HG03521 (cell line): ENCODE data around the gene GPHN.

ENCODE experiments used
- ATAC-seq: cut with Tn5 transposase; IDR thresholded peaks from one replicate; pipeline ENCODE4 v1.9.1; 2021; ENCODE audit warnings: mild to moderate bottlenecking, moderate library complexity; ENCODE audit not compliant: unreplicated experiment

GPHN gene

GRCh38 chr14:66596241-66596985 is 88.5 kb downstream of the GPHN start:
- ATAC-seq, result no peak

- no peak for ATAC-seq
These were observed 92.5 kb downstream of the GPHN start for GRCh38 chr14:66600416-66600815.

DNA sequence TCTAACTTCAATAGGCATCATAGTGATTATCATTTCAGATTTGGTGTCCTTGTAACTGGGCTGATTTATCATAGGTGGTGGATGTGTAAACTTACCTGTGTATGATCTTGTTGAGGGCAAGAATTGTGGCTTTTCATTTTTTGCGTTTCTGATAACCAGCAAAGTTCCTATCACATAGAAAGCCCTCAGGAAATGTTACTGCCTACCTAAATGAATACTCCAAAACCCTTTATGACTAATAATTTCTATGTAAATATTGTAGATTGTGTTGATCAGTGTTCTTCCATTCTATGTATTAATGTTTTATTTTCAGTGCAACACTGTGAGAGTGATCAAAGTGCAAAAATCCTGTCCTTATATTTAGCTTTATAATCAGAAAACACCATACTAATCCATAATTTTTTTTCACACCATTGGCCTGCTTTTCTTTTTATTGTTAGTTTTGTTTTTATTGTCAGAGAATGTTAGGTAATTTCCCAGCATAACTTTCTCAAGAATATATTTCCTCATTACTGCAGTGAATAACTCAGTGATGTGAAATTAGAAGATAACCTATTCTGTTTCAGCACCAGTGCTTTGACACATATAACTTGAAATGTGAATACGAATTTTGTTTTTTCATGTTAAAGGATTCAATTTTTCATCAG is 94.1 kb downstream of the GPHN start:
- no peak for ATAC-seq

DNA sequence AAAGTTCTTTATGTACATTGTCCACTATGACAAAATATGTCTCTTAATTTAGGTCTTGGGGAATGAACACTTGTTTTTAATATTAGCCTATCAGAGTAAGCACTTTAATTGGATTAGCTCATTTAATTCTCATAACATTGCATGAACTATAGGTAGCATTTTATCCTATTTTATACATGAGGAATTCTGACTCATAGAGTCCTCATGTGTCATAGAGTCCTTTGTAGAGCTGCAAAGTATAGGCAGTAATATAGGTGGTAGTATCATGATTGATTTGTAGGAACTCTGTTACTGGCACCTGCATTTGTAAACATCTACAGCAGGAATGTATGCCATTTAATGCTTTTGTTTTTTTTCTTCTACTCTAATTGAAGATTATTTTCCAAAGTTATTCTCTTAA is 96.0 kb downstream of the GPHN start:
- ATAC-seq, result no peak

DNA sequence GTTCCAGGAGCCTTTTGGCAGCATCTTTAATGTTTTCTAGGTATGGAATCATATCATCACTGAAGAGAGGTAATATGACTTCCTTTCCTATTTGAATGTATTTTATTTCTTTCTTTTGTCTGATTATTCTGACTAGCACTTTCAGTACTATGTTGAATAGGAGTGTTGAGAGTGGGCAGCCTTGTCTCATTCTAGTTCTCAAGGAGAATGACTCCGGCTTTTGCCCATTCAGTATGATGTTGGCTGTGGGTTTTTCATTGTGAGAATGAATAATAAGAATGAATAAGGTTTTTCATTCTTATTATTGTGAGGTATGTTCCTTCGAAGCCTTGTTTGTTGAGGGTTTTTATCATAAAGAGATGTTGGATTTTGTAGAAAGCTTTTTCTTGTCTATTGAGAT is 98.9 kb downstream of the GPHN start:
- no peak for ATAC-seq

GRCh38 chr14:66610154-66610563 is 102.2 kb downstream of the GPHN start:
- ATAC-seq, result no peak

DNA sequence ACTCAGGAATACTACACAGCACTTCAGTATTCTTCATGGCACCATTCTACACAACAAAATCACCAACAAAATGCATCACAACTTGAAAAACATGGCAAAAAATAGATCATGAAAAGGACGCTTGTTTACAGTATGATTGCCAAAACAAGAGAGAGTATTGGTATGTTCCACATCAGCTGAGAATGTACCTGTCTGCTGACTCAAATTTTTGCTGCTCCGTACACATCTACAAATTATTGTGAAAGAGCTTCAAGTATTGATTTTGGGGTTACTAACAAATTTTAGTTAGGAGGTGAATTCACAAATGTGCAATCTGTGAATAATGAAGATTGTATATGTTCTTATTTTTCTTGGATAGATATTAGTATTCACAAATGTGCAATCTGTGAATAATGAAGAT is 105.4 kb downstream of the GPHN start:
- ATAC-seq, result no peak

DNA sequence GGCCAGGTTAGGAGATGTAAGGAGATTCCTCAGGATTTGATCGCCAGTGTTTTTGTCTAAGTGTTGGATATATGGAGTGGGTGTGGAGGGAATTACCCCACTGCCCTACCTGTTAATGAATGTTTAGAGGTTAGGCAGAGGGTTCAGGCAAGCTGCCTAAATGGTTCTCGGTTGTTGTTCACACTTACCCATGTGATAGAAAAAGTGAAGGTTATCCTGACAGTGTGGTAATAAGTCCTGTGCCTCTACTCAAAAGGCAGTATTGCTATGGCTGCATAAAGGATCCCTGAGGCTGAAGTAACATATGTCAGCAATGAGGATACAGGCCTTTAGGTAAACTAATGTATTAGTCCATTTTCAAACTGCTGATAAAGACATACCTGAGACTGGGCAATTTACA is 112.0 kb downstream of the GPHN start:
- ATAC-seq, result no peak

DNA sequence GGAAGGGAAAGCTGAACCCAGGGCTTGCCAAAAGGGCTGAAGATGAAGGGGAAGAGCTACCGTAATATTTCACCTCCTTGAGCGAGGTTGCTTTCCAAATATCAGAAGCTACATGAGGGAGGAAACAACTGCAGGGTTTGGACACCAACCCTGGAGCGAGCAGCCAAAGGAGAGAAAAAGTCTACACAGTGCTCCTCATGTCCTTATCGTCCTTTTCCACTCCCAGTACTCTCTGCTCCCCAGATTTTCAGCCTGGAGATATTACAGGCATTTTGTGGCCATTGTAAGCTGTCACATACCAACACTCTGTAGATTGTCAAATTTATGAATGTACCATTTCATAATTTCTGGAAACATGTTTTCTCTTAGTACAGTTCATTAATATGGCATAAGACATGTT is 115.9 kb downstream of the GPHN start:
- no peak for ATAC-seq

GRCh38 chr14:66624336-66624937 is 116.5 kb downstream of the GPHN start:
- peak; percentile 73 for ATAC-seq

GRCh38 chr14:66628636-66629035 is 120.7 kb downstream of the GPHN start:
- no peak for ATAC-seq

GRCh38 chr14:66629499-66629898 is 121.6 kb downstream of the GPHN start:
- ATAC-seq, result no peak

- ATAC-seq, result no peak
These were observed 126.9 kb downstream of the GPHN start for GRCh38 chr14:66634876-66635275.

DNA sequence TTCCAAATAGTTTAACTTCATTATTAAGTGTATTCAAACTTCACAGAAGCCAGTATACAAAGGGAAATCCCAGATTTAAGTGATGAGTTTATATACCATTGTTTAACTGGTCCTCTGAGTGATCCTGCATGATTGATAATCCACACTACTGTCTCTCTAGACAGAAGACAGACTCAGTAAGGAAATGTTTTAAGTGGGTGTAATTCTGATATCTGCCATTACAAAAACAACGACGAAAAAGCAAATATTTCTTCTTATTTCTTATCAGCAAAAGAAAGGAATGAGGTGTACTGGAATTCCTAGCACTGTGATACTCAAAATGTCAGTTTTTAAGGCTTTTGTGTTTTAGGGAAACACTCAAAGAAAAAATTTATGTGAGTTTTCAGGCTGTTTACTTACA is 127.5 kb downstream of the GPHN start:
- no peak for ATAC-seq

DNA sequence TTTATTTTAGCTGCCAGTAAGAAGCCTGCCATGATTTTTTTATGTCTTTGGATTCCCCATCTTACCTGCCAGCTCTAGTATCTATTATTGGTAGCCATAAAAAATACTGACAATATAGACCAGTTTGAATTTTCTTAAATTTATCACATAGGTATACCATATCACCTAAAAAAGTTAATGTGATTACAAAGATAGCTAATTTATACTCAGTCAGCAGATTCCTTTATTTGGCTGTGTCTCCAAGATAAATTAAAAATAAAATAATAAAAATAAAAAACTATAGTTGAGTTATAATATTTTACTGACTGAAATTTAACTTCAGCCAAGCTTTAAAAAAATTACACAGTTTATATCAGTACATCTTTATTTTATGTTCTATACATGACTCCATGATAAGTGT is 128.3 kb downstream of the GPHN start:
- ATAC-seq, result no peak

- ATAC-seq, result no peak
These were observed 130.7 kb downstream of the GPHN start for GRCh38 chr14:66638689-66639088.

DNA sequence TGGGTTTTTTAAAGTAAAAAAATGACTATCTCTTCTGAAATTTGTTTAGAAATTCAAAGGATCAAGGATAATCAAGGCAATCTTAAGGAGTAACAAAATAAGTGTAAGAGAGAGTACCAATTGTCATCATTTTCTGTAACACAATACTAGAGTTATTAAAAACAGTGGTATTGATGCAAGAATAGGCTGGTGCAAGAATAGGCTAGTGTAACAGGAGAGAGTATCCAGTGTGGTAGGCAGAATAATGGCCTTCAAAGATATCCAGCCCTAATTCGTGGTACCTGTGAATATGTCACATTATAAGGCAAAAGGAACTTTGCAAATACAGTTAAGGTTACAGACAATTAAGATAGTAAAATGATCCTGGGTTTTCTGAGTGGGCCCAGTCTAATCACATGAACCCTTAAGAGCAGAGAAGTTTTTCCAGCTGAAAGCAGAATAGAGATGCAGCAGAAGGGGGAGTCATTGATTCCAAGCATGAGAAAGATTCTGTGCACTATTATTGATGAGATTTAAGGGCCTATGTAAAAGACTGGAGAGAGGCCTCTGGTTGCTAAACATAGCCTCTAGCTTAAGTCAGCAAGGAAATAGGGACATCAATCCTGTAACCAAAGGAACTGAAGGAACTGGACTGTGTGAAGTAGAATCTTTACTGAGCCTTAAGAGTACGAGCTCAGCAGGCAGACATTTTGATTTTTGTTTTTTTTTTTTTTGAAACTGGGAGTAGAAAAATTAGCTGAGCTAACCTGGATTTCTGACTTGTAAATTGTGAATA is 134.1 kb downstream of the GPHN start:
- no peak for ATAC-seq

- no peak for ATAC-seq
These were observed 135.4 kb downstream of the GPHN start for GRCh38 chr14:66643344-66643743.

- no peak for ATAC-seq
These were observed 137.8 kb downstream of the GPHN start for GRCh38 chr14:66645716-66646115.

DNA sequence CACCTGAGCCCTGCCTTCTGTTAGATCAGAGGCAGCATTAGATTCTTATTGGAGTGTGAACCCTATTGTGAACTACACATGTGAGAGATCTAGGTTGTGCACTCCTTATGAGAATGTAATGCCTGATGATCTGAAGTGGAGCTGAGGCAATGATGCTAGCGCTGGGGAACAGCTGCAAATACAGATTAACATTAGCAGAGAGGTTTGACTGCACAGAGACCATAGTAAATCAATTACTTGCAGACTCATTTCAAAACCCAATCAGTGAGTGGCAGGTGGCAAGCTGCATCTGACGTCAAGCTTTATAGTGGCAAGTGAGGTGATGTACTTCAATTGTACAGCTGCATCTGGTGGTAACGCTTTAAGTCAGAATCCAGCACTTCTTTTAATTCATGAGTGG is 141.6 kb downstream of the GPHN start:
- ATAC-seq, result peak; percentile 65

GRCh38 chr14:66650491-66650911 is 142.6 kb downstream of the GPHN start:
- ATAC-seq, result no peak
